ENCODE measurements around the gene DIAPH2.

- no peak for TF ChIP-seq EZH2 (IDR thresholded peaks at IDR 0.05; ENCODE audit: low read length, missing control alignments)
- TF ChIP-seq, protein P1, sequence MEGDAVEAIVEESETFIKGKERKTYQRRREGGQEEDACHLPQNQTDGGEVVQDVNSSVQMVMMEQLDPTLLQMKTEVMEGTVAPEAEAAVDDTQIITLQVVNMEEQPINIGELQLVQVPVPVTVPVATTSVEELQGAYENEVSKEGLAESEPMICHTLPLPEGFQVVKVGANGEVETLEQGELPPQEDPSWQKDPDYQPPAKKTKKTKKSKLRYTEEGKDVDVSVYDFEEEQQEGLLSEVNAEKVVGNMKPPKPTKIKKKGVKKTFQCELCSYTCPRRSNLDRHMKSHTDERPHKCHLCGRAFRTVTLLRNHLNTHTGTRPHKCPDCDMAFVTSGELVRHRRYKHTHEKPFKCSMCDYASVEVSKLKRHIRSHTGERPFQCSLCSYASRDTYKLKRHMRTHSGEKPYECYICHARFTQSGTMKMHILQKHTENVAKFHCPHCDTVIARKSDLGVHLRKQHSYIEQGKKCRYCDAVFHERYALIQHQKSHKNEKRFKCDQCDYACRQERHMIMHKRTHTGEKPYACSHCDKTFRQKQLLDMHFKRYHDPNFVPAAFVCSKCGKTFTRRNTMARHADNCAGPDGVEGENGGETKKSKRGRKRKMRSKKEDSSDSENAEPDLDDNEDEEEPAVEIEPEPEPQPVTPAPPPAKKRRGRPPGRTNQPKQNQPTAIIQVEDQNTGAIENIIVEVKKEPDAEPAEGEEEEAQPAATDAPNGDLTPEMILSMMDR (conservative IDR thresholded peaks at IDR 0.05 in 1 of 2, IDR thresholded peaks at IDR 0.05 in 1 of 2; ENCODE audit: low read depth in 1 of 2, low read length in 2 of 2), result no peak
Measured at GRCh38 chrX:96683997-96684338, 674 bp upstream of the DIAPH2 start.

Data from fibroblast of lung (primary cell).